ENCODE results near the gene DPPA5.

Gene DPPA5

GRCh38 chr6:73328790-73329189 is 25.3 kb downstream of the DPPA5 start:
- no peaks in the 10 kb centered on the region for H3K9me3 ChIP-seq (ENCODE audit: control insufficient read depth, insufficient read depth, low read length)
- no peaks in the 10 kb centered on the region for H4K20me1 ChIP-seq (ENCODE audit: control insufficient read depth, insufficient read depth, low read depth, low read length)
- no peaks in the 10 kb centered on the region for H3K79me2 ChIP-seq (ENCODE audit: control insufficient read depth, low read length)
- H3K9me2 ChIP-seq (replicated peaks; ENCODE audit: control insufficient read depth, low read length): no peaks in the 10 kb centered on the region
- H3K36me3 ChIP-seq (ENCODE audit: control insufficient read depth, low read length): no peaks in the 10 kb centered on the region
- TF ChIP-seq CTCF (IDR thresholded peaks at IDR 0.05; ENCODE audit: low read depth, low read length, poor library complexity, severe bottlenecking) (no peak), EZH2phosphoT487 (IDR thresholded peaks at IDR 0.05; ENCODE audit: borderline replicate concordance, low read length) (no peak)
- H3K4me1 ChIP-seq (ENCODE audit: control insufficient read depth, low read length): peaks cover 8% of the 10 kb centered on the region; the same call in 1 of the 2 replicates
- H3K4me3 ChIP-seq (ENCODE audit: low read length): no peak overlapping the region
- H3K27me3 ChIP-seq (ENCODE audit: control insufficient read depth, low read length): peaks cover 20% of the 10 kb centered on the region; the same call in 1 of the 2 replicates
- no peak overlapping the region for H3K4me2 ChIP-seq (ENCODE audit: low read length)
- no peak overlapping the region for H3K27ac ChIP-seq (ENCODE audit: low read depth, low read length)
- no peaks in the 10 kb centered on the region for H3F3A ChIP-seq (ENCODE audit: control insufficient read depth, insufficient read depth)

DNA sequence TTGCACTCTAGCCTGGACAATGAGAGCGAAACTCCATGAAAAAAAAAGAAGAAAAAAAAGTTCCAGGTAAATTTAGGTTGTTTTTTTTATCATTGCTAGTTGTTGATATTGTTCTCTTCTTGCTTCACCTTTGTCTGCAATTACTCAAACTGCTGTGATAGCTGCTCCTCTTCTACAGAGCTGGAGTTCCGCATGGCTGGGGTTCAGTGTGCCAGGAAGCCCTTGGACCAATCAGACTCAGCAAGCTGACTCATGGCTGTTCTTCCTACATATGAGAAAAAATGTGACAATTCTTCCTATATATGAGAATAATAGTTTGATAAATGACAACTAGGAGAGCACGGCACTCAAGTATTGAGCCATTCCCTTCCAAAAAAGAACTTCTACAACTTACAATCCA is 28.4 kb downstream of the DPPA5 start:
- Histone ChIP-seq H3F3A (ENCODE audit: control insufficient read depth, insufficient read depth) (no peaks in the 10 kb centered on the region), H3K9me2 (replicated peaks; ENCODE audit: control insufficient read depth, low read length) (no peaks in the 10 kb centered on the region), H3K36me3 (ENCODE audit: control insufficient read depth, low read length) (no peaks in the 10 kb centered on the region), H3K4me3 (ENCODE audit: low read length) (no peak overlapping the region), H3K27ac (ENCODE audit: low read depth, low read length) (no peak overlapping the region), H3K9me3 (ENCODE audit: control insufficient read depth, insufficient read depth, low read length) (no peaks in the 10 kb centered on the region), H3K4me1 (ENCODE audit: control insufficient read depth, low read length) (peaks cover 8% of the 10 kb centered on the region; the same call in 1 of the 2 replicates), H3K4me2 (ENCODE audit: low read length) (no peak overlapping the region), H3K27me3 (ENCODE audit: control insufficient read depth, low read length) (peaks cover 11% of the 10 kb centered on the region; the same call in 1 of the 2 replicates), H4K20me1 (ENCODE audit: control insufficient read depth, insufficient read depth, low read depth, low read length) (no peaks in the 10 kb centered on the region), H3K79me2 (ENCODE audit: control insufficient read depth, low read length) (no peaks in the 10 kb centered on the region)
- TF ChIP-seq EZH2phosphoT487 (IDR thresholded peaks at IDR 0.05; ENCODE audit: borderline replicate concordance, low read length): no peak
- no peak for TF ChIP-seq CTCF (IDR thresholded peaks at IDR 0.05; ENCODE audit: low read depth, low read length, poor library complexity, severe bottlenecking)

DNA sequence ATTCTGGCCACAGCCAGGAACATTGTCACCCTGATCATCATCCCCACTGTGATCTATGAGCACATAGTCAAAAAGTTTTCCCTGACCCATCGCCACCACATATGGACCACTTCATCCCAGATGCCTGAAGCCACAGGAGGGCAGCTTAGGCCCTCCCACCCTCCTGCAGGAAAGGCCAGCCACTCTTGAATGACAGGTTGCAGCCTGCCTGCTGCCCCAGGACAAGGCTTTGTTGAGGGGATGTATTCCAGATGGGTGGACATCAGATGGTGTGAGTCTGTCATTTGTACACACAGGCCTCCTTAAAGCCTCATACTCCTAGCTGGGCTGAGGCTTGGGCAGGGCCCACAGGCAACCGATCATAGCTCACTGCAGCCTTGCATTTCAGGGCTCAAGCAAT is 30.8 kb downstream of the DPPA5 start:
- H3K27me3 ChIP-seq (ENCODE audit: control insufficient read depth, low read length): peaks cover under 1% of the 10 kb centered on the region; the same call in 1 of the 2 replicates
- H3K4me1 ChIP-seq (ENCODE audit: control insufficient read depth, low read length): peaks cover 8% of the 10 kb centered on the region; the same call in 1 of the 2 replicates
- H3K79me2 ChIP-seq (ENCODE audit: control insufficient read depth, low read length): no peaks in the 10 kb centered on the region
- no peaks in the 10 kb centered on the region for H3K36me3 ChIP-seq (ENCODE audit: control insufficient read depth, low read length)
- no peak overlapping the region for H3K4me3 ChIP-seq (ENCODE audit: low read length)
- no peaks in the 10 kb centered on the region for H3F3A ChIP-seq (ENCODE audit: control insufficient read depth, insufficient read depth)
- TF ChIP-seq CTCF (IDR thresholded peaks at IDR 0.05; ENCODE audit: low read depth, low read length, poor library complexity, severe bottlenecking) (no peak), EZH2phosphoT487 (IDR thresholded peaks at IDR 0.05; ENCODE audit: borderline replicate concordance, low read length) (no peak)
- no peaks in the 10 kb centered on the region for H3K9me3 ChIP-seq (ENCODE audit: control insufficient read depth, insufficient read depth, low read length)
- H4K20me1 ChIP-seq (ENCODE audit: control insufficient read depth, insufficient read depth, low read depth, low read length): no peaks in the 10 kb centered on the region
- no peak overlapping the region for H3K27ac ChIP-seq (ENCODE audit: low read depth, low read length)
- no peaks in the 10 kb centered on the region for H3K9me2 ChIP-seq (replicated peaks; ENCODE audit: control insufficient read depth, low read length)
- no peak overlapping the region for H3K4me2 ChIP-seq (ENCODE audit: low read length)
